ENCODE results near the gene VSTM5.

- TF ChIP-seq POLR2A (IDR thresholded peaks at IDR 0.05) = no peak
- TF ChIP-seq POLR2AphosphoS5 (IDR thresholded peaks at IDR 0.05) = no peak
- no peak for TF ChIP-seq CTCF (IDR thresholded peaks at IDR 0.05)
- TF ChIP-seq EP300 (IDR thresholded peaks at IDR 0.05) = no peak
Observed at GRCh38 chr11:93841446-93841845, 9.0 kb downstream of the VSTM5 start.

All from stomach (tissue), 4 donors.